GM19193 (cell line): ENCODE results near the gene OAT.

Source experiments
- POLR2A ChIP-seq: IDR thresholded peaks from 4 replicates; pipeline ENCODE4 v1.6.1; 2011; ENCODE audit not compliant: insufficient read depth, insufficient read length; ENCODE audit errors: extremely low read depth

Gene OAT

DNA sequence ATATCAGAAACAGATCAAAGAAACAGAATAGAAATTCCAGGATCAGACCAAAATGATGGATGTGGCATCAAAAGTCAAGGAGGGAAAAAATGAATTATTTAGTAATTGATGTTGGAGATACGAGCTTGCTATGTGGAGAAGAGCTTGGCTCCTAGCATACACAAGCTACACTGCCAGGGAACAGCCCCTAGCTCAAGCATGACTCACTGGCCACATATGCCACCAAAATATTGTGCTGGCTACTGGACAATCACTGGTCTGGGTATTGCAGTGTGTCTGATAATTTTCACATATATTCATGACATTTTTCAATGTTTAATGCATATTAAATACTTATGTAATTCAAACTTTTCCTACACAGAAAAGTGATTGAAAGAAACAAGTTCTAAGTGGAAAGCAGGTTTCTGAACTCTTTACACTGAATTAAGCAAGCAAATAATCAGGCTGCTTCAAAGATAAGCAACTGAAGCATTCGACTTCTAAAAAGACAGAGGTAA lies 59.3 kb downstream of the OAT start:
- no peak for TF ChIP-seq POLR2A

DNA sequence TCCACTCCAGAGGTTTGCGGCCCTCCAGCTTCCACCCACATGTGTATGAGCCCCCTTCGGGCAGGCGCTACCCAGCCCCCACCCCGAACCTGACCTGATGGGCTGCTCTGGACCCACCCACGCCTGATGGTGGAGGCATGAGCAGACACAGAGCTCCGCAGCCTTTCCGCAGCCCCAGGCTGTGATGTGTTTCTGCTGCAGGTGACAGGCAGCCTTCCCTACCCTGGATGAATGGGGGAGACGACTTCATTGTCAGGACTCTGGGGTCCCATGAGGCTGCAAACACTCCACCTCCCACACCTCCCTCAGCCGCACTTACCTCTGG lies 61.2 kb downstream of the OAT start:
- no peak for TF ChIP-seq POLR2A

DNA sequence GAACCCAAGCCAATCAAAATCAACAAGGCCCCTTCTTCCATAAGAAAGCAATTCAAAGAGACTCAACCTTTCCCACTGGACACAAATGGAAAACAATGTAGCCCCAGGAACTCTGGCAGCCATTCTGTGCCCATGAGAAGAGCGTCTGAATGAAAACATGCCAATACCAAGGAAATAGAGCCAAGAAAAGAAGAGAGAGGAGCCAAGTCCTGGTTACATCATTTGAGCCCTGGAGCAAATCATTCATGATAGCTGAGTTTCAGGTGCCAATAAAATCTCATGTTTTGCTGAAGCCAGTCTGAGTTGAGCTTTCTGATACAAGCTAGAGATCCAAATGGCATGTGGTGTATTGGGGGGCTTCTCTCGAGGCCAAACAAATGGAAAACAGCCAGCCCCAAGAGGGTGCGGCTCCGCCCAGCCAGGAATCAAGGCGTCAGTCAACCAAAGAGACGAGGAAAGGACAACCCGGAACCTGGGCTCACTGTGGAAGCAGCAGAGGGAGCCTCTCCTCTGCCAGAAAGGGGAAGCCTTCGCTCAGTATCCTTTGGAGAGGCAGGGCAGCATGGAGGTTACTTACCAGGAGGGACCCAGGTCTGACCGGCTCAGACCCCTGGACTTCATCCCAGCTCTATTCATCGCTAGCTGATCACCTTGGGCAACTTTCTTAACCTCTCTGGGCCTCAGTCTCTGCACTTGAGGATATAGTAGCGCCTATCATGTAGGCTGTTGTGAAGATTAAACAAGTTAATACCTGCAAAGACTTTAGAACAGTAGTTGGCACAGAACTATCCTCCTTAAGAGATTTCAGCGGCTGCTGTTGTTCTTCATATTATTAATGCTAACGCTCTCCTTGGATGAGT lies 61.8 kb downstream of the OAT start:
- TF ChIP-seq POLR2A = no peak

DNA sequence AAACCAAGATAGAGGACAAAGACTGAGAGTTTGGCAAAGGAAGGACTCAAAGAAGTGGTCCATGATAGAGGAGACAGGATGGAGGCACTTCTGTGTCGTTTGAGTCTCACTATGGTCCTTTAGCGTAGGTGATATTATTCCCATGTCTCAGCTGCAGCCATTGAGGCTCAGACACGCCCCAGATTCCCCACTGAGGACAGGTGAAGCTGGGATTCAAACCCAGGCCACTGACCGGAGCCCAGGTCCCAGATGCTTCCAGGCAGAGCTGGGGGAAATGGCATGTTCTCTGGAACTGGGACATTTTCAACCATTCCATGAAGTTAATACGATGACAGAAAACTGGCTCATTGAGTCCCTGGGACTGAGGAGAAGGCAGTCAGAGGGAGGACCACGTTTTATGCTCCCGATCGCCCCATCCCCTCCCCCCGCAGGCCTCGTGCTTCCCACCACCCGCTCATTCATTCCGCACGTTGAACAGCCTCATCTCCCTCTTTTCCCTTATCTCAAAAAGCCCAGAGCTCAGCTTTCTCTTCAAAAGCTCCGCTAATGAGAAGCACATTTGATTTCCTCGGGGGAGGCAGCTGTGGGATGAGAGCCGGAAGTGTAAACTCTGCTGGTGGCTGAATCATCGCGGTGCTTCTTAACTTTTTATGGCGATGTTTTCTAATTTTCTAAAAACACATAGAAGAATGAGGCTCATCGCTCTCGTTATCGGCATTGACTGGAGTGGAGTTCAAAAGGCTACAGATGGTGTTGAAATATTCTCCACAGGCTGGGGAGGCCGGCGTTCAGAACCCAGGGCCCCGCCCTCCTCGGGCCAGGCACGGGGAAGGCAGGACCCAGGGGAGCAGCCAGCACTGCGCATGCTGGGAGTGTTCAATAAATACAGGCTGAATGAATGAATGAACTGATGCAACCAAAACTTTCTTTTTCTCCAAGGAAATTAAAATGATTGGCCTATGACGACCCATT lies 64.0 kb downstream of the OAT start:
- no peak for TF ChIP-seq POLR2A

DNA sequence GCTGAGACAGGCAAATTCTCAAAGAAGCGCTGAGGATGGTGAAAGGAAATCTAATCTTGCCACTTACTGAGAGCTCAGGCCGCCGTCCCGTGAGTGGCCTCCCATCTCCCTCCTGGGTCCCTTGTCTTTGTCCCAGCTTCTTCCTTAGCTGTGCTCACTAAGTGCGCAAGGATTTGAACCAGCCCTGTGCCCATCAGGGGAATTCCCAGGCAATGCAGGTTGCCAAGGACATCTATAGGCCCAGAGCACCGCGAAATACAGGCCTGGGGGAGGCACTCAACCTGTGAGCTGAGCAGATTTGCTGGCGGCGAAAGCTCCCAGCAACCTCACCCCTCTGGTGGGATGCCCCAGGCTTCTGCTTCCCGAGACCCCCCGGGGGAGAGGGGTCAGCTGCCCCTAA lies 64.8 kb downstream of the OAT start:
- no peak for TF ChIP-seq POLR2A

DNA sequence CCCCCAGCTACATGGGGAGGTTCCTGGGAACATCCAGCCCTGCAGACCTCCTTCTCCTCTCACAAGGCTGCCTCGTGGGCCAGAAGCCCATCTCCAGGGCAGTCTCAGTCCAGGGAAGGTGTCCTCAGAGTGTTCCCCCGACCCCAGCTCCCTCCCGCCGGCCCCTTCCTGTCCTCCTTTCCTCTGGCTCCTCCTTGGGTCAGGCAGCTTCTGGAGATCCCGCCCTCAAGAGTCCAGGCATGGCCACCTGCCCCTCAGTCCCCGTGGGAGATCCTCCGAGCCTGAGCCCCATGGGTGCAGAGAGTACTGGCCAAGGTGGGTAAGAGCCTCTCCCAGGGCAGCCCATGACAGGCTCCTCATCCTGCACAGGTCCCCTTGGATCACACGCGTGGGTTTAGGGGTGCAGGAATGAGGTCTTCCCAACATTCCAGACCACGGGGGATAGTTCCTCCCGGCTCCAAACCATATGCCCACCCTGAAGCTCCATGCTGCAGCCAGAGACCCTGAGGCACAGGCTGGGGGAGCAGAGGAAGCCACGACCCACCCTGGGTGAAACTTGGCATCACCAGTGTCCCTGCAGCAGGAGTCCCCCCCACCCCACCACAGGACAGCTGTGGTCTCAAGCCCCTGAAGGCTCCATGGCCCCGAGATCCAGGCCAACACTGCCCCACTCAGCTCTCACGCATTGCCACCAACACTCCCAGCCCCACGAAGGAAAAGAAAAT lies 65.5 kb downstream of the OAT start:
- TF ChIP-seq POLR2A = no peak

DNA sequence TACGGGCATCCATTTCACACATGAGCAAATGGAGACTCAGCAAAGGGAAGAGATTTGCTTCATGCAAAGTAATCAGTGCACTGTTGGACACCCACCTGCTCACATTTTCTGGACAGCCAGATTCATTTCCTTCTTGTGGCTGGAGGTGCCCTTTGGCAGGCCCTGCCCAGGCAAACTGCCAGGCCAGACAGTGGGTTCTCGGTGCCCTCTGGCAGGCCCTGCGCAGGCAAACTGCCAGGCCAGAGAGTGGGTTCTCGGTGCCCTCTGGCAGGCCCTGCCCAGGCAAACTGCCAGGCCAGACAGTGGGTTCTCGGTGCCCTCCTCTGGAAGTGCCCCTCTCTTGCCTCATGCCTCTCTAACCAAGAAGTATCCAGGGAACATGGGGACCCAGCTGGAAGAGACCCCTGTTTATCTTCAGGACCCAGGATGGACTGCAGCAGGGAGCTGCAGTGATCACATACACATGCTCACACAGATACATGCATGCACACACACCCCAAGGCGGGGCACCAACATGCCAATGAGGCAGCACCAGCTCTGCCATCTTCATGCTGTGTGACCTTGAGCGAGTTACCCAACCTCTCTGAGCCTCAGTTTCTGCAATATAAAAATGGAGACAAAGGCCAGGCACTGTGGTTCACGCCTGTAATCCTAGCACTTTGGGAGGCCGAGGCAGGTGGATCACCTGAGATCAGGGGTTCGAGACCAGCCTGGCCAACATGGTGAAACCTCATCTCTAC lies 67.1 kb downstream of the OAT start:
- TF ChIP-seq POLR2A = no peak

DNA sequence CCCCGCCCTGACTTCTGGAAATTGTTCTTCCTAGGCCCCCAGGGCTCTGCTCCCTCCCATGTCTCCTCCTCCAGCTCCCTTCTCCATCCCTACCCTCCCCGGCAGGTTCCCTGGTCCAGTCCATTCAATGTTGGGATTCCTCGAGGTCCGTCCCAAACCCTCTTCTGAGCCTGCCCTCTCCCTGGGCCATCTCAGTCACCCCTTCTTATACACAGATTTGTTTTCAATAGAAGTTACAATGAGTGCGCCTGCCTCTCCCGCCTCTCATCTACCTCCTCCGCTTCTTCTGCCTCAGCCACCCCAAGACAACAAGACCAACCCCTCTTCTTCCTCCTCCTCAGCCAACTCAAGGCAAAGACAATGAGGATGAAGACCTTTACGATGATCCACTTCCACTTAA lies 67.9 kb downstream of the OAT start:
- TF ChIP-seq POLR2A = no peak

DNA sequence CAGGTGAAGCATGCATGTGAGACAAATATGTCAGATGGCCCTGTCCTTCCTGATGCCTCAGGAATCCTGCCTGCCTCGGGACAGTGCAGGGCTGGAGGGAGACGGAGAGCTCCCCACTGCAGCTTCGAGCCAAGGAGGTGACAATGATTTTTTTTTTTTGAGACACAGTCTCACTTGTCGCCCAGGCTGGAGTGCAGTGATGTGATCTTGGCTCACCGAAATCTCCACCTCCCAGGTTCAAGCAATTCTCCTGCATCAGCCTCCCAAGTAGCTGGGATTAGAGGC lies 68.8 kb downstream of the OAT start:
- no peak for TF ChIP-seq POLR2A

DNA sequence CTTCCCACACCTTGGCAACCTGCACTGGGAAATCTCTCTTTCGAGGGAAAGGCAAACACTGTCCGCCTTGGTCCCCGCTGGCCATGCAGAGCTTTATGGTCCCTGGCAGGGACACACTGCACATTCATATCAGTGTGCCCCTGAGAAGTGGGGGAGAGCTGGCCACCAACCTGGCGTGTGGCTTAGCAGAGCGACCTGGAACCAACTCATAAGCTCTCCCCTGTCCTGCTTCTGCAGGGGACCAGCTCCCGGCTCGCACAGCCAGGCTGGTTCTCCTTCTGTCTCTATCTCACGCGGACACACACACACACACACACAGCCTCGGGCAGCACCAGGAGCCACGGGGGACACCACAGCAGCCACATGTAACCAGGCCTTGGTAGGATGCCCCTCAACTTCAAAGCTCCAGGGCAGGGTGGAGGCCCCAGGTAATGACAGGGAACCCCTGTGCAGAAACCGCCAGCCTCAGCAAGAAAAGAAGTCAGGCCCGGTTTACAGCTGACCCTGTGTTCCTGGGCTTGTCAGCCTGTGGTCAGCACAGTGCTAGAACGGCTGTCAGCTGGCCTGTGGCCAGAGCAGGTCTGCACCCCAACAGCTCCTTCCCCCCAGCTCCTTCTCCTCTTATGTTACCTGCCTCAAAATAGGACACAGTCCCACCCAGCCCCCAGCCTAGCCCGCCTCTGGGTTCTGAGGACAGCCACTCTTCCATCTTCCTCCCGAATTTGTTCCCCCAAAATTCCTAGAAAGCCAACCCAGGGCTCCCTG lies 69.3 kb downstream of the OAT start:
- no peak for TF ChIP-seq POLR2A

DNA sequence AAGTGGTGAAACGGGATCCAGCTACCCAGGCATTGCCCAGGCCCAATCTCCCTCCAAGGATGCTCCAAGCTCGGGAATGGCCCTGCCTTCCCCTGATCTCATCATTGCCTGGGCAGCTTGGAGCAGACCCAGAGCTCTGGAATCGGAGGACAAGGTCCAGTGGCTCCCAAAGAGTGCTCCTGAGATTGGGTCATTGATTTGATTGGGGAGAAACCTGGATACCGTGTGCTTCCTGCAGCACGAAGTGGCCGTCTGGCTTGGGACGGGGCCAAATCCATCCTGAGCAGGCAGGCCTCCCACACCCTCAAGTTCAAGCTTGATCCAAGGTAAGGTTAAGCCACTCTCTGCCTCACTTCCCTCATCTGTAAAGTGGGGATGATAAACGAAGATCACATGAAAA lies 69.9 kb downstream of the OAT start:
- TF ChIP-seq POLR2A = no peak

DNA sequence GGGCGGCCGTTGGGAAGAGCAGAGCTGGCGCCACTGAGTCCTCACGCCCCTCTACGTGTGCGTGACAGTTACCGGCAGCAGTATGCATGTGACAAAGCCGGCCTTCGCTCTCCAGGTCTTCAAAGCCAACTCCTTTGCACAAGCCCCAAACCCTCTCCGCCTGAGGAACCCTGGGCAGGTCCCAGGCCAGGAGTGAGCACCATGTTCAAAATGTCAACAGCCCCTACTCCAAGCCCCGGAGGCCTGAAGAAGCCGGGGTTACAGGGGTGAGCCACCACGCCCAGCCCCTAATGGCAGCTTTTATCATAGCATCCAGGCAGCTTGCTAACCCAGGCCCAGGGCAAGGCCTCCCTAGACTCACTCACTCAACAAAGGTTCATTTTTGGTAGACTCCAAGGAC lies 70.8 kb downstream of the OAT start:
- no peak for TF ChIP-seq POLR2A
